ENCODE results near the gene CDH4.

Gene CDH4

GRCh38 chr20:61656198-61656597, 404.1 kb downstream of the CDH4 start:
- DNase-seq (ENCODE audit: insufficient read length, low spot score): no peak
- FAIRE-seq: no peak

GRCh38 chr20:61657721-61658377, 405.8 kb downstream of the CDH4 start:
- no peak for DNase-seq (ENCODE audit: insufficient read length, low spot score)
- FAIRE-seq: no peak

- FAIRE-seq: no peak
- DNase-seq (ENCODE audit: insufficient read length, low spot score): no peak
Measured at GRCh38 chr20:61658563-61658962, 406.5 kb downstream of the CDH4 start.

- DNase-seq (ENCODE audit: insufficient read length, low spot score) (no peak), FAIRE-seq (no peak)
Measured at GRCh38 chr20:61659246-61659993, 407.4 kb downstream of the CDH4 start.

- DNase-seq (ENCODE audit: insufficient read length, low spot score): no peak
- FAIRE-seq: no peak
Measured at GRCh38 chr20:61659994-61660346, 407.9 kb downstream of the CDH4 start.

GRCh38 chr20:61660559-61660958, 408.5 kb downstream of the CDH4 start:
- FAIRE-seq: no peak
- DNase-seq (ENCODE audit: insufficient read length, low spot score): no peak

GRCh38 chr20:61661025-61661424, 409.0 kb downstream of the CDH4 start:
- FAIRE-seq (no peak), DNase-seq (ENCODE audit: insufficient read length, low spot score) (no peak)

- FAIRE-seq: no peak
- no peak for DNase-seq (ENCODE audit: insufficient read length, low spot score)
Measured at GRCh38 chr20:61661583-61661982, 409.5 kb downstream of the CDH4 start.

GRCh38 chr20:61662226-61662967, 410.3 kb downstream of the CDH4 start:
- DNase-seq (ENCODE audit: insufficient read length, low spot score): no peak
- no peak for FAIRE-seq

- no peak for FAIRE-seq
- DNase-seq (ENCODE audit: insufficient read length, low spot score): no peak
Measured at GRCh38 chr20:61662968-61663331, 410.9 kb downstream of the CDH4 start.

GRCh38 chr20:61663521-61664425, 411.7 kb downstream of the CDH4 start:
- no peak for FAIRE-seq

GRCh38 chr20:61664556-61665320, 412.7 kb downstream of the CDH4 start:
- FAIRE-seq: no peak
- no peak for DNase-seq (ENCODE audit: insufficient read length, low spot score)

More at GRCh38 chr20:61663521-61664425, 411.7 kb downstream of the CDH4 start:
- no peak for DNase-seq (ENCODE audit: insufficient read length, low spot score)

- no peak for DNase-seq (ENCODE audit: insufficient read length, low spot score)
- no peak for FAIRE-seq
Measured at GRCh38 chr20:61665528-61666470, 413.7 kb downstream of the CDH4 start.

GRCh38 chr20:61666471-61666832, 414.4 kb downstream of the CDH4 start:
- no peak for FAIRE-seq
- no peak for DNase-seq (ENCODE audit: insufficient read length, low spot score)

- FAIRE-seq: no peak
Measured at GRCh38 chr20:61667056-61667792, 415.2 kb downstream of the CDH4 start.

GRCh38 chr20:61668065-61668650, 416.1 kb downstream of the CDH4 start:
- no peak for DNase-seq (ENCODE audit: insufficient read length, low spot score)
- no peak for FAIRE-seq

More at GRCh38 chr20:61667056-61667792, 415.2 kb downstream of the CDH4 start:
- DNase-seq (ENCODE audit: insufficient read length, low spot score): no peak

- DNase-seq (ENCODE audit: insufficient read length, low spot score): no peak
Measured at GRCh38 chr20:61668771-61669503, 416.9 kb downstream of the CDH4 start.

More at GRCh38 chr20:61668771-61669503, 416.9 kb downstream of the CDH4 start:
- FAIRE-seq: no peak

Data from GM19239 (cell line).